NCI-H2029 treated with DMSO at 0.1 percent for 48 hours (cell line): ENCODE measurements around the gene KCND3.
"Not testable (repeated sequence)": the region's sequence is repeated elsewhere in the genome, so short reads cannot be mapped to it uniquely, and the experiment has no call there.

ENCODE experiments used
- DNase-seq: peaks from one replicate; lab custom pipeline; 2025; lab: John Stamatoyannopoulos, UW

The KCND3 gene

DNA sequence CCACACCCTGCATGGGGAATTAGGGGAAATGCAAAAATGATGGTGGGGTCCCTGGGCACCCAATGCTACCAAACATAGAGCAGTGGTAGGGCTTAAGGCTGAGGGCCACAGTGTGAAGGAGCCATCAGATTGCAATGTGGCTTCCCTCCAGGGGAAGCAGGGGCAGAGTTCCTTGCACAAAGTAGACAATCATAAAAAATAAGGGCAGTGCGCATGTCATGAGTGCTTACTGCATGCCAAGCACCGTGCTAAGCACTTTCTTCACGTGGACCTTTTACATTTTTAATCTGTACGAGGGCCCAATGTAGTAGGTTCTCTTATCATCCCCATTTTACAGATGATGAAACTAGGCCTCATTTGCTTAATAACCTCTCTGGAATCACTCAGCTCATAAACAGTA is 177.2 kb downstream of the KCND3 start:
- DNase-seq, result no peak

DNA sequence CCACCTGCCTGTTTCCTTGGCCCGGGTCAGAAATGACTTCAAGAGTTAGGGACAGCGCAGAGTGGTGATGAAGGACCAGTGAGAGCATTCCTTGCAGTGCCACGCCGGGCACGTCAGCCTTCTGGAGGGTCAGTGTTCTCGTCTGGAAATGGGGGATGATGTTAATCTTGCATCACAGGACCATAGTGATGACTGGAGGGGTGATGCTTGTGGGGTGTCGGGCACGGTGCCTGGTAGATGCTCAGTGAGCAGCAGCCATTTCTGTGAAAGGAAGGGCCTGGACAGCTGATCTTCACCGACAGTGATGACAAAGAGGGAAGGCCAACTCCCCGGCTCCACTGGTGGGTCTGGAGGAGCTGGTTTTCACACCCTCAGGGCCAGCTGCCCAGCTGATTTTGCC is 177.6 kb downstream of the KCND3 start:
- no peak for DNase-seq

DNA sequence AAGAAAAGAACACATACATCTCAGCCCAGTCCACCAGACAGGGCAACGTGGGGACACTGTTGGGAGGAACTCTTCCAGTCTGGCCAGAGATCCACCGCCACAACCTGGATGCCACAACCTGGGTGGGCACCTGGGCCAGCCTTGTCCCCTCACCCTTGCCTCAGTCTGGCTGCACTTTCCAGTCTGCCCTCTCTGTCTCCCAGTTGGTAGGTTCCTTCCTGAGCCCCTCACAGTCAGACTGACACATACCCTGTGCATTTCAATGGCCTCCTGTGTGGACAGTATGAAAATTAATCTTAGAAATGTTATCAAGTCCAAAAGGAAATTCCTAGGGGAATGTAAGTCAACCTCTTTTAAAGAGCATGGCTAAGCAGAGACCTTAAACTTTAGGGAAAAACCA is 184.2 kb downstream of the KCND3 start:
- DNase-seq, result no peak

DNA sequence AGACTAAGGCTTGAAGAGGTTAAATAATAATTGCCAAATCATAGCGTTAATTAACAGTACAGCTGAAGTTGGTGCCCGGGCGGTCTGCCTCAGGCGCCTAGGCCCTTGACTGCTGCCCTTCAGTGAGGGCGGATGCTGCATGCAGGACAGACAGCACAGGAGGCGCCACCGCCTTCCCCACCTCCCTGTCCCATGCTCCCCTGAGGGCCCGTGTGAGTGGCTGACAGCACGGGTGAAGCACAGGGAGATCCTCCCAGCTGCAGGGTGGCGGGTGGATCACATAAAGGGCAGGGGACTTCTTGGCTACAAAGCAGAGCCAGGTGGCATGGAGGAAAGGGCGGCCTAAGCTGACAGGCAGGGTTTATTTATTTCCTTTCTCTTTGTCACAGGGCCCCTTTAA is 184.7 kb downstream of the KCND3 start:
- no peak for DNase-seq

DNA sequence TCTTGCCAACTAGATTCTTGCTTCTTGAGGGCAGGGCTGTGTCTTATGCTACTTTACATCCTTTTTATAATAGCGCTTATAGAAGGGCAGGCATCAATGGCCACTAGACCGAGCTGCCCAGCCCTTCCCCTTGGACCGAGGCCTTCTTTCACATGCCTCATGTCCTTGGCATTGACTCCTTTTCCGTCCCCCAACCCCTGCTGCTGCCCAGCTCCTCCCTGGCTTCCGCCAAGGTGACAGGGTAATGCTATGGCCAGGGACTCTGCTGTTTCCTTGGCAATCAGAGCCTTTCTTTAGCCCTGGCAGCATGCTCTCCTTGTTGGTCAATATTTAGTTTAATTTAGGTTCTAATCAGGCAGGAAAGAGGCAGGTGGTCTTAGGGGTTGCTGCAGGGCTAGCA is 185.5 kb downstream of the KCND3 start:
- no peak for DNase-seq

DNA sequence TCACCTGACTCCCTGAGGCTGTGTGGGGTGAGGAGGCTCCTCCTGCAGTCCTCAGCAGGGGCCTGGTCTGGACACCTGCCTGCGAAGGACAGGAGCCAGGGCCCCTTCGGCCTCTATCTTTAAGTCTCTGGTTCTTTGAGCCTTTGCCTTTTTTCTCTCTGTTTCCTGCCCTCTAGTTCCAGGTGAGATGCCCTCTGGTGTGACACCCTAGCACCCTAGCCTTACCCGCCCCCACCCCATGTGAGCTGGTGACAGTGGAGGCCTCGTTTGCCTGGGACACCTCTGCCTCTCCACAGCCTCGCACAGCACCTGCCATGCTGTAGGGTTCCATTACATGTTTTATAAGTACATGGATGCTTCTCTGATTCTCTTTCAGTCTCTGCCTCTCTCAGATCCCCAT is 186.5 kb downstream of the KCND3 start:
- no peak for DNase-seq

DNA sequence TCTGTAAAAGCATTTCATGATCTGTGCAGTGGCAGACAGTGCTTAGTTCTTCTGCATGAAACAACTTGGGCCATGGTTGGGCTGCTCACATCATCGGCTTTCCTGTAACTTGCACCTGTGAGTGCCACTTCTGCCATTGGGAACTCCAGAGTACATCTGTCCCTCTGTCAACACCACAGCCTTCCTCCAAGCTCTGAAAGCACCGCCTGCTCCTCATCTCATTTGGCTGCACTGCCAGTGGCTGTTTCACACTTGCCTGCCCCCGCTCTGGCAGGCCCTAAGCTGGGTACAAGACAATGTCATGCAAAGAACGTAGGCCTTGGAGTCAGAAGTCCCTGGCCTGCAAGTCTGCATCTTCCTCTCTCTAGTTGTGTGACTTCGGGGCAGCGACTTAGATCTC is 187.4 kb downstream of the KCND3 start:
- no peak for DNase-seq

DNA sequence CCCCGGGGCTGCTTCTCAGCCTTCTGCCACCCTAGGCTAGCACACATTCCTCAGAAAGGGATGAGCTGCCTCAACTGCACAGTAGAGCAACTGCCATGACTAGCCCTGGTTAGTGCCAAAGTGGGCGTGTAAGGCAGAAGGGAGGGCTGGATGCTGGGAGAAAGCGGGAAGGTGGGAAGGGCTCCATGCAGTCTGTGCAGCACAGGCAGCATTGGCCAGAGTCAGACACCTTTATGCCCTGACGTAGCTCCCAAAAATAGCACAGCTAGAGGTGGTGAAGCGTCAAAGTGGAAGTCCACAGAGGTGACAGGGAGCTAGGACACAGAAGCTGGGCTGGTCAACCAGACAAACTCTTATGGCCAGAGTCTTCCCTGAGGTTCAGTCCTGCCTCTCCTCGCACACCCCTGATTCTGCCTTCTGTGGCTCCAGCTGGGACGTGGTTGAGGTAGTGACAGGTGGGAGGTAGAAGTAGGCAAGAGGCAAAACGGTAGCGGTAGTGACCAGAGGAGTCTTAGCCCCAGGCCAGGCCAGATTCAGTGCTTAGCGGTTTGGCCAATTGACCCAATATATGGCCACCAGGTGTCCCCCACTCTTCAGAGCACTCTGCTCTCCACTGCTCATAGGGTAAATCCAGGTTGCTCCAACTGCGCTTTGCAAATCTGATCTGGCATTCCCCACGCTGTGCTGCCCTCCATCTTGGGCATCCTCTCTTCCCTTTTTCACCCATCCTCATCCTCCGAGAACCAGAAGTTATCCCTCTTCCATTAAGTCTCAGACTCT is 188.2 kb downstream of the KCND3 start:
- DNase-seq, result no peak

DNA sequence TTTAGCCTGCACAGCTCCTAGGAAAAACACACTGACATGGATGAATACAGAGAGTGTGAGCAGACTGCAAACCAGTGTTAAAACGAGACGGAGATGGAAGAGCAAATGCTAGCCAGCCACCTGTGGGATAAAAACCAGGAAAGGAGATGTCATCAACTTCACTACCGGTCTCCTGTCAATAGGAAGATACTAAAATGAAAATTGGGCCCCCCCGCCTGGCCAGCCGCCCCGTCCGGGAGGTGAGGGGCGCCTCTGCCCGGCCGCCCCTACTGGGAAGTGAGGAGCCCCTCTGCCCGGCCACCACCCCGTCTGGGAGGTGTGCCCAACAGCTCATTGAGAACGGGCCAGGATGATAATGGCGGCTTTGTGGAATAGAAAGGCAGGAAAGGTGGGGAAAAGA is 189.7 kb downstream of the KCND3 start:
- not testable (repeated sequence) for DNase-seq

DNA sequence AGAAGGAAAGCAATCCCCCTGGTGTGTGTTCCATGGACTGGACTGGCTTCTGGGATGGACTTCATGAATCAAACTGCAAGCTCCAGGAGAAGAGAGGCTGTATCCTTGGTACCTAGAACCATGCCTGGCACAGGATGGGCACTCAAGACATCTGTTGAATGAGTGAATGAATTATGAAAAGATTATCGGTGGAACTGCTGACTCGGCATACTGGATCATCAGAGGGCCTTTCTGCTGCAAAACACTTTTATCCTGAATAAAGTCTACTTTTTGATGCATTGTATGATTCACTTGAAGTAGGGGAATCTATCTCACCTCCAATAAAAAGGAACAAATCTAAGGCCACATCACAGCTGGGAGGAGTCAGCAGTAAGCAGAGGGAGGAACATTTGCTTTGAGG is 190.9 kb downstream of the KCND3 start:
- DNase-seq, result no peak

DNA sequence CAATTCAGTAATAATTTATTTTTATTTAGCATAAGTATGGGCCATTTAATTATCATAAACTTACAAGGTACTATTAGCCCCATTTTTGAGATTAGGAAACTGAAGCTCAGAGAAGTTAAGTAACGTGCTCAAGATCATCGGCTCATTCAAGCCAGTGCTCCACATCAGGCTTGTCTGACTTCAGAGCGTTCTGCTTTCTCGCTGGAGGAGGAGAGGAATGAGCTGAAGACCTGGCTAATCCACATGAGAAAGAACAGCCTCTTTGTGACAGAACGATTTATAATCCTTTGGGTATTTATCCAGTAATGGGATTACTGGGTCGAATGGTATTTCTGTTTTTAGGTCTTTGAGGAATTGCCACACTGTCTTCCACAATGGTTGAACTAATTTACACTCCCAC is 194.1 kb downstream of the KCND3 start:
- DNase-seq, result no peak

DNA sequence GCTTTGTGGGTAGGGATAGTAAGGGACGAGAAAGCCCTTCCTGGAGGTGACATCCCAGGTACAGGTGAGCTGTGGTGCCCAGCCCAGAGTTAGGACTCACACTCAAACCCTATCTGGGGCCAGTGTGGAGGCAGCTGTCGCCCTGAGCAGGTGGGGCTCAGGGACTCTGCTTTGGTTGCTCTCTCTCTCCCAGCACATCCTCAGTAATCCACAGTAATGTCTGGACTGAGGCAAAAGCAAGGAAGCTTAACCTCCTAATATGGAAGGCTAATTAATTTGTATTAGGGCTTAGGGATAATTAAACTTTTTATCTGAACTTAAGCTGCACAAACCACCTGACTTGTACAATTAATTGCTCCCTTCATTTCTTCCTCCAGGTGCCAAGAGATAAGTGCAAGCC is 195.5 kb downstream of the KCND3 start:
- no peak for DNase-seq

DNA sequence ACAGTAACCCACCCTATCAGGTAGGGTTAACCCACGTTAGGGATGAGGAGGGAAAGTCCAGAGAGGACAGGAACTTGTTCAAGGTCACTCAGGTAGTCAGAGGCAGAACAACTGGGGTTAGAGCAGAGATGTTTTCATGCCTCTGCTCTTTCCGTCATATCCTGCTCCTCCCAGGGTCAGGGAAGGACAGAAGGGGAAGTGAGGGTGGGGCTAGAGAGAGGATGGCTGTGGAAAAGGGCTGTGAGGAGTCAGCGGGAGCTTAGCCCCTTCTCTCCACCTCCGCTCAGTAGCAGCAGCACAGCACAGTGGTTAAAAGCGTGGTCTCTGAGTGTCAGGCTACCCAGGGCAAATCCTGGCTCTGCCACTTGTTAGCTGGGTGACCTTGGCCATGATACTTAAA is 197.2 kb downstream of the KCND3 start:
- no peak for DNase-seq

DNA sequence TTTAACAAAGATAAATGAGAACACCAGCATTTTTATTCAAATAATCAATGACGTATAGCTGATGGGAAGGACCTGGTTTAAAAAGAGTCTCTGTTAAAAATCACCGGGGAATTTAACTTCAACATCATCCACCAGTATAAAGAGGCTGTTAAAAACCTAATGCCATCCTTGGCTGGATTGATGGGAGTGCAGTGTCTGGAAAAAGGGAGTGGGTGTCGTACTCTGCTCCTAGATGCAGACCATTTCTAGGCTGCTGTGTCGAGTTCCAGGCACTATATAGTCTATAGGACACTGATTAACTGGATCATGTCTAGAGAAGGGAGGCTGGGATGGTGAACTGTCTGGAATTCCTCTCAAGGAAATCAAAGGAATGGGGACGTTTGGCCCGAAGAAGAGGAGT is 197.7 kb downstream of the KCND3 start:
- DNase-seq, result no peak

DNA sequence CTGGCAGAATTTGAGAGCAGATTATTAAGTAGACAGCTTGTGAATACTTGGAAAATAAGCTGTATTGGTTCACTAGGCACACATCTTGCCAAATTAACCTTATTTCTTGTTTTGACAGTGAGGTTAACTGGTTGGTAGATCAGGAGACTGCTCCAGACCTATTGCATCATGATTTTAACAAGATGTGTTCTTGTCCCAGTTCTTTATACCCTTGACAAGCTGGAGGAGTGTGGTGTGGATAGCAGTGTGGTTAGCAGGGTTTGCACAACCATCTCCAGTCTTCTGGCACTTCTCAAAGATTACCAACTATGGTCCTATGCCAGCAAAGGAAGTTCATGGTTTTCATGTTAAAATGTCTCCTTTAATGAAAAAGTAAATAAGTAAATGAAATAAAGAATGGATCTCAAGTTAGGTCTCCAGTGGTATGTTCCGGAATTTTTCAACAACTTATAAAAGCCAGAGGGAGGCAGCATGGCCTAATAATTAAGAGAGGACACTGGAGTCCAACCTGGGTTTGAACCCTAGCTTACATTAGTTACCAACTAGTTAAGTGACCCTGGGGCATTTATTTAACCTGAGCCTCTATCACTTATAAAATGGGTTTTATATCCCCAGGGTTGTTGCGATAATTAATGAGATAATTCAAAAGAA is 199.7 kb downstream of the KCND3 start:
- DNase-seq, result no peak

DNA sequence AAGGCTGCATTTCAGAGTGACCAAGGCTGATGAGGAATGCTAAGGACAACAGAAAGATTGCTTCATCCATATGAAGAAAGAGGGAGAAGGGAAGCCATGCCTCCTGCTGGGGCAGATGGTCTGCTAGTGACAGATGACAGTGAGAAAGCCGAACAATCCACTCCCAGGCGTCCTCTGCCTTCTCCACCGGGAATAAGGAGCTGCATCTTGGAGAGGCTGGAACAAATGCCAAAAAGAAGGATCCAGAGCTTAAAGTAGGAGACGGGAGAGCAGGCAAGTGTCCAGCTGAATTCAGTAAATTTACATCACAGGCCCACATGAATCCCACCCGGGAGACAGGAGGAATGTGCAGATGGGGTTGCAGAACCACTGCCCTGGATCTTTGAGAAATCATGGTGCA is 200.3 kb downstream of the KCND3 start:
- DNase-seq, result no peak

DNA sequence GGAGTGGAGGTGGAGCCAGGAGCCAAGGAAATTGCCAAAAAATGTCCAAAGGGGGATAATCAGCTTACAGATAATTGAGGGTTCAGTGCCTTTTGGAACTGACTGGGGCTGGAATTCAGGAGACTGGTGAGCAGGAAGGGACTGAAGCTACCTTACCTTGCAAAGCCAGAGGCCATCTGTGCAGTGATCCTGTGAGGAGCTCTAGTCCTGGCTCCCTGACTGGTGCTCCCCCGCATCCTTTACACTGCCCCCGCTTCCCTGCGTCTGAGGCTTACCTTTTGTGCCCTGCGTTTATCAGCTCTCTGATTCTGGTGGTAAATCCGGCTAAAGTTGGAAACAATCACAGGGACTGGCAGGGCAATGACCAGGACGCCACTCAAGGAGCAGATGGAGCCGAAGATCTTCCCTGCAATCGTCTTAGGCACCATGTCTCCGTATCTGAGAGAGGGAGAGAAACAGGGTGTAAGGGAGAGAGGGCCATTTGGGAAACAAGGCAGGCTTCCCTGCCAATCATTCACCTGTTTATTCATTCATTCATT is 202.7 kb downstream of the KCND3 start:
- DNase-seq, result no peak

DNA sequence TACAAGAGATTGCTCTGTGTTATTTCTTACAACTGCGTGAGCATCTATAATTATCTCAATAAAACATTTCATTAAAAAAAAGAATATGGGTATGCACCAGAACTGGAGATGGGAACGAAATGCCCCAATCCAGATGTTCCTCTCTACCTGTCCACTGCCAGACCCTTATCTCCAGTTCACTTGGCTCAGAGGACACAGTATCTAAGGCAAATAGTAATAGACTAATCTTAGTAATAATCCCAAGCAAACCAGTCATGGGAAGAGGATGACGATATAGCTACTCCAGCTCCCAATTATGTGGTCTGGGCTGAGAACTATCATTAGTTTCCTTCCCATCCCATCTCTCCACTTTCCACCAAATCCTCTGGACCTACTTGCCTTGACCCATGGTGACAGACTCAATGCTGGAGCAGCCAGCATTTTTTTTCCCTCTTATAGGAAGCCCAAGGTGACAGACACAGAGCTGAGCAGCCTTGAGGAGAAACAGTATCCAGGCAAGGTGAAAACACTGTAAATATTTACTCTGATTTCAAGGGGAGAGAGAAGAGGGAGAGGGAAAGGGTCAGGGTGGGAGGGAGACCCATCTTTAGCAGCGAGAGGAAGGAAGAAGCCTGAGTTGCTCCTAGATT is 205.1 kb downstream of the KCND3 start:
- no peak for DNase-seq

DNA sequence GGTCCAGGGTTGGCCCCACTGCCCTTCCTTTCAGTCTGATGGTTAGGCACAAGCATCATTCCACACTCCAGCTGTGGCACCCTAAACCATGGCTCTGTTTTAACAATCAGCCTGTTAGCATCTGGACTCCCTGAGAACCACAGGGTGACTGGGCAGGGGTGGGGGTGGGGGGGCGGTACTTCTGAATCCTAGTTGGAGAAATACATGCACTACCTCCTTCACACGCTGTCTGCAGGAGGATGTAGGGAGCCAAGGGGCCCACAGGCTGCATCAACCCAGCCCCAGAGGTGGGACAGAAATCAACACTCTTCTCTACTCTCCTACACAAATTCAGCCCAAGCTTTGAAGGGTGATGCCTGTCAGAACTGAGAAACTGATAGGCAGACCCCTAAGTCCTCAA is 209.9 kb downstream of the KCND3 start:
- no peak for DNase-seq

DNA sequence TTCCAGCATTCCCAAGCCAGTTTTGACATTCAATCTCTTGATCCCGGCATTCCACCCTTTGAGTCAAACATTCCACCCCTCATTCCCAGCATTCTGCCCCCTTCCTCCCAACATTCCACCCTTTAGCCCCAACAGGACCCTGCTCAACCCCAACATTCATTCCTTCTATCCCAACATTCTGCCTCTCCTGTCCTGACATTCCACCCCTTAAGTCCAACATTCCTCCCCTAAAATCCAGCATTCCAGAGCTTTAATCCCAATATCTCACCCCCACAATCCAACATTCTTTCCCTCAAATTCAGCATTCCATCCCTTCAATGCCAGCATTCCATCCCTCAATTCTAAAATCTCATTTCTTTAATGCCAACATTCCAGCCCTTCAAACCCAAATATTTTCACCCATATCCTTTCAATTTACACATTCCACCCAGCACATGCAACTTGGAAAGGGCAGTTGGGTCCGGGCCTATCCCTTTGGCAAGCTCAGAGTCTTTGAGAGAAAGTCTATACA is 210.9 kb downstream of the KCND3 start:
- DNase-seq, result no peak

DNA sequence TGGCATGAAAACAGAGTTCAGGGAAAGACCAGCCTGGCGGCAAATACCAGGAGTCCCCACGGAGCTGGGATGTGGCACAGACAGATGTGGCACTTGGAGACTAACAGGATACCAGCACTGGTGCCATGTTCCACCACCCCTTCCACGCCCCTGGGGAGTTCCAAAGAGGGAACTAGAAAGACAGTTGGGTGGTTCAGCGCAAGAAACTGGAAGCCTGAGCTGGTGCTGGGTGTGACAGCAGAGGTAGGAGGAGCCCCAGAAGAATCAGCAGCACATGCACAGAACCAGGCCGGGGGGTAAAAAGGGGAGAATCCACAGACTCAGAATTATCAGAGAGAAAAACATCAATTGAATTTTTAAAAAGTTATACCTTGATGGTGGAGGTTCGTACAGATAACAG is 211.4 kb downstream of the KCND3 start:
- no peak for DNase-seq

DNA sequence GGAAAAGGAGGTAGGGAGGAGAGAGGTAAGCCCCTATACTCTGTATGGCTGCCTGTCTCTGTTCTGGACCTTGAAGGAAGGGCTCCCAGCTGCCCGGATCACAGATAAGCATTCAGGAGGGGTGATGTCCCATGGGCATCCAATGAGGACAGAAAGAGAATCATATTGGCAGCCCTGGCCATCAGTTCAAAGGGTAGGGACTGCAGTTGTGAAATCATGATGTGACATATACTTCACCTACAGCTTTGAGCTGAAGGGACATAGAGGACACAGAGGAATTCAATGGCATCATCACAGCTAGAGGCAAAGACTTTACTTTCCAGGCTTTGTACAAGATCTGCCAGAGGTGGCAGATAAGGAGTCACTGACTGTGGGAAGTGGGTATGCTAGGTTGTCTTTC is 212.2 kb downstream of the KCND3 start:
- no peak for DNase-seq

DNA sequence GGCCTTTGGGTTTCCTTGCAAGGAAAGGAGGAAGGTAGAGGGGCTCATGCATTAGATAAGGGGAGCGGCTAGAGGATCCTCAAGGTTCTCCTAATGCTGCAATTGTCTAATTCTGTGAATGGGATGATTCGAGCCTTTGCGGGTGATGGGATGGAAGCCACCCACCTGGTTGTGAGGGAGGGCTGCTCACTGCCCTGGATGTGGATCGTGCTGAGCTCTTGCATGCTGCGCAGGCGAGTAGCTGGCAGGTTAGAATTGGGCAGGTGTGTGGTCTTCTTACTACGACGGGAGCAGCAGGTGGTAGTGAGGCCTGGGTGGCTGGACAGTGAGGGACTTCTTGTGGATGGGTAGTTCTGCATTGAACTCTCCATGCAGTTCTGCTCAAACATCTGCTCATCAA is 212.6 kb downstream of the KCND3 start:
- no peak for DNase-seq
